ENCODE results near the gene PTPN9.
"Not testable (repeated sequence)": the region's sequence is repeated elsewhere in the genome, so short reads cannot be mapped to it uniquely, and the experiment has no call there.

The PTPN9 gene

DNA sequence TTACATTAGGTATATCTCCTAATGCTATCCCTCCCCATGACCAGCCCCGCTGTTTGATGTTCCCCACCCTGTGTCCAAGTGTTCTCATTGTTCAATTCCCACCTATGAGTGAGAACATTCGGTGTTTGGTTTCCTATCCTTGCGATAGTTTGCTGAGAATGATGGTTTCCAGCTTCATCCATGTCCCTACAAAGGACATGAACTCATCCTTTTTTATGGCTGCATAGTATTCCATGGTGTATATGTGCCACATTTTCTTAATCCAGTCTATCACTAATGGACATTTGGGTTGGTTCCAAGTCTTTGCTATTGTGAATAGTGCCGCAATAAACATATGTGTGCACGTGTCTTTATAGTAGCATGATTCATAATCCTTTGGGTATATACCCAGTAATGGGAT lies 7.3 kb upstream of the PTPN9 start:
- H3K27ac ChIP-seq, H3K4me3 ChIP-seq: not testable (repeated sequence)

DNA sequence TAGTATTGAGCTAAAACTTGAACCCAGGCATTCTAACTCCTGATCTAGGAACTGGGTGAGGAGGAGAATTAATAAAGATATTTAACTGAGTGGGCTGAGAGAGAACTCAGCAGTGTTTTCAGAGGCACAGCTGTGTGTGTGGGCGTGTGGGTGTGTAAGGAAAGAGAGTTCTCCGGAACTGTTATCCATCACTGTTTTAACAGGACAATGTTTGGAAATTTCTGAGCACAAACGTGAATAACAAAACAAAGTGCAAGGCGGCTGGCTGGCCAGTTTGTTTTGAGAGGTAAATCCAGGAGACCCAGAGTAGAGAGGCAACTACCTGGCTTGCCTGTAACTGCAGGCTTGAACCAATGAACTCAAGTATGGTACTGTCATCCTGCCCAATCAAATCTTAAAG lies 5.0 kb upstream of the PTPN9 start:
- Histone ChIP-seq H3K4me3 (no peak overlapping the region), H3K27ac (no peak overlapping the region)

DNA sequence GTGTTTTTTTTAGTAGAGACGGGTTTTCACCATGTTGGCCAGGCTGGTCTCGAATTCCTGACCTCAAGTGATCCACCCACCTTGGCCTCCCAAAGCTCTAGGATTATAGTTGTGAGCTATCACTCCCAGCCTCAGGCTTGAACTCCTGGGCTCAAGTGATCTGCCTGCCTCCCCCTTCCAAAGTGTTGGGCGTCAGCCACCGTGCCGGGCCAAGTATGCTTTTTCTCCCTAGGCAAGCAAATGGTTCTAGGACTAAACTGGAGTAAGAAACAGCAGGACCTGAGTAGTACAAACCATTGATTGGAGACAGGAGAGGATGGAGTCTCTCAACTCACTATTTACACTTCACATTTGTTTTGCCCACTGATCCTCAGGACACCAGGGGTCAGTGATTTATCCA lies 4.6 kb upstream of the PTPN9 start:
- H3K27ac ChIP-seq: no peak overlapping the region
- no peak overlapping the region for H3K4me3 ChIP-seq

DNA sequence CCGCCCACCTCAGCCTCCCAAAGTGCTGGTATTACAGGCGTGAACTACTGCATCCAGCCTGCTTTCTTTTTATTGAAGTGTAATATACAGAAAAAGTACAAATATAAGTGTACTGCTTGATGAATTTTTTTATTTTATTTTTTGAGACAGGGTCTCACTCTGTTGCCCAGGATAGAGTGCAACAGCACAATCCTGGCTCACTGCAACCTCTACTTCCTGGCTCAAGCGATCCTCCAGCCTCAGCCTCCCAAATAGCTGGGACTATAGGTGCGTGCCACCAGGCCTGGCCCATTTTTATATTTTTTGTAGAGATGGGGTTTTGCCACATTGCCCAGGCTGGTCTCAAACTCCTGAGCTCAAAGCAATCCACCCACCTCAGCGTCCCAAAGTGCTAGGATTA lies 3.8 kb upstream of the PTPN9 start:
- not testable (repeated sequence) for H3K4me3 ChIP-seq, H3K27ac ChIP-seq

DNA sequence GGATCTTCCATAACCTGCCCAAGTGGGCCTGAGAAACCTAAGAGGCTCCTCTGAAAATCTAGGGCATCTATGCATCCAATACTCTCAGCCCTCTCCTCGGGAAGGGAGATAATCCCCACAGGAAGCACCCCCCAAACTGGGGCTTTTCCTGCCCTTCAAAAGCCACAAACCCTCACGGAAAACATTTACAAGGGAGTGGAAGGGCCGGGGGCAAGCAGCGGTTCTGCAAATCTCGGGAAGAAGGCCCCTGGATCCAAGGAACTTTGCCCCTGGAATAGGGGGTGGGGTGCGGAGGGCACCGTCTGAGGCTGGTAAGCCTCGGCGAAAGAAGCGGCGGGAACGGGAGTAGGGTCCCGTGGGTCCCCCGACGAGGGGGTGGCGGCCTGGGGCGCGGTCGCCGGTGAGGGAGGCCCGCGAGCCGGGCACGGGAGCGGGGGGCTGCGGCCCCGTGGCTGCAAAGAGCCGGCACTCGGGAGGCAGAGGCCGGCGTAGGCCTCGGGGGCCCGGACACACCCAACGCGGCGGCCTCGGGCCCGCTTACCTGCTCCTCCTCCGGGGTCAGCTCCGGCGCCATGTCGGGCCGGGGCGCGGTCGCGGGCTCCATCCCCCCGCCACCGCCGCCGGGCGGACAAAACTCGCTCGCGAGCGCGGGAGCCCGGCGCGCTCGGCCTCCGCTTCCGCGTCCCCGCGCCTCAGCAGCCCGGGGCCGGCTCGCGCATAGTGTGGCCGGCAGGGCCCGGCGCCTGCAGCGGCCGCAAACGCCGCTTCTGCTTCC lies 755 bp downstream of the PTPN9 start:
- peak overlapping the region; percentile 70 to 98 (median 94) for H3K27ac ChIP-seq
- H3K4me3 ChIP-seq: peak overlapping the region; percentile 73 to 90 (median 86)

DNA sequence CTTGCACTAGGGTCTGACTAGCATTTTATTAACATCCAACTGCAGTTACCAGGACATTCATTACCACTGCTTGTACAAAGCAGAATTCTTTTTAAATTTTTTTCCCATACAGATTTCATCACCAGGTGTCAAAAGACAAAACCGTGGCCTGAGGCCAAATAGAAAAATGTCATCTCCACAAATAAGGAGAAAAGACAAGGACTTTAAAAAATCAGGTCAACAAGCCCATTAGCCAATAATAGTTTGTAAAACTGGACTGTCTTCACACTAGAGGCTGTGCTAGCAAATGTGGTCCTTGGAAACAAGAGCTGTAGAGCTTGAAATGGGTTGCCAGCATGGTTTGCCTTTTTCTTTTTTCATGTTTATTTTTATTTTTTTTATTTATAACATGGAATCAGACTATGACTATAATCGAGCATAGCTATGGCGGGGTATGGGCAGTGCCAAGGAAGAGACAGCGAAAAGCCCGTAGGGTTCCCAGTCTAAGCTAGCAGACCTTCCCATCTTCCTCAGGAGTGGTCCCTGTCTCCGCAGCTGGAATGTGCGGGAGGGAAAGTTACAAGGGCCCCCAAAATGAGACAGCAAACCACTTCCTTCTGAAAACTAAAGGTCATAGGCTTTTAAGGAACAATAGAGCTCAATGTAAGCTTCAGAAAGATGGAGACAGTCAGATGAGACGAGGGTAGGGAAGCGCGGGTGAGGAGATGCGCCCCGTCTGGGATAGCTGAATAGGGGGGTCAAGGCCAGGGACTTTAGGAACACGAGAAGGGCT lies 1.5 kb downstream of the PTPN9 start:
- peak overlapping the region in 20 of 21 experiments; percentile 70 to 98 (median 94) for H3K27ac ChIP-seq
- peak overlapping the region; percentile 73 to 90 (median 86) for H3K4me3 ChIP-seq

DNA sequence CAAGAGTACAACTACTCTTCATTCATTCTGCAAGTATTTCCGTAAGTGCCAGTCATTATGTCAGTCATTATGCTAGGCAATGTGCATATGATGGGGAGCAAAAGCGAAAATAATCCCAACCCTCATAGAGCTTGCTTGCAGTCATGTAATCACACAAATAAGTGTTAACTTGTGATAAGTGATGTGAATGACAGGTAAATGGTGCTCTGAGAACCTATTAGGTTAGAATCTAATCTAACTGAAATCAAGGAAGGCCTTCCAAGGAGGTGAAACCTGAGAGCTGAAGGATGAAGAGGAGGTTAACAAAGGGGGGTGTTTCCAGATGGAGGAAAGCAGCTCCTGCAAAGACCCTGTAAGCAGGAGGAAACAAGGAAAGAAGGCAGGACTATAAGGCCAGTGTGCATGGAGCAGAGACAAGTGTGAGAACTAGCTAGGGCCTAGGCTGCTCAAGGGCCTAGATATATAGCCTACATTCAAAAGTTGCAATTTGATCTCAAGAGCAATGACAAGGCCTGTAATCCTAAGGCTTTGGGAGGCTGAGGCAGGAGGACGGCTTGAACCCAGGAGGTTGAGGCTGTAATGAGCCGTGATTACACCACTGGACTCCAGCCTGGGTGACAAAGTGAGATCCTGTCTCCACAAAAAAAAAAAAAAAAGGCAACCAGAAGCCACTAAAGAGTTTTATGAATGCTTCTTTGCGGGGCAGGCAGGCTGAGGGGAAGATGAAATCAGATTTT lies 5.3 kb downstream of the PTPN9 start:
- Histone ChIP-seq H3K4me3 (no peak overlapping the region), H3K27ac (no peak overlapping the region)

DNA sequence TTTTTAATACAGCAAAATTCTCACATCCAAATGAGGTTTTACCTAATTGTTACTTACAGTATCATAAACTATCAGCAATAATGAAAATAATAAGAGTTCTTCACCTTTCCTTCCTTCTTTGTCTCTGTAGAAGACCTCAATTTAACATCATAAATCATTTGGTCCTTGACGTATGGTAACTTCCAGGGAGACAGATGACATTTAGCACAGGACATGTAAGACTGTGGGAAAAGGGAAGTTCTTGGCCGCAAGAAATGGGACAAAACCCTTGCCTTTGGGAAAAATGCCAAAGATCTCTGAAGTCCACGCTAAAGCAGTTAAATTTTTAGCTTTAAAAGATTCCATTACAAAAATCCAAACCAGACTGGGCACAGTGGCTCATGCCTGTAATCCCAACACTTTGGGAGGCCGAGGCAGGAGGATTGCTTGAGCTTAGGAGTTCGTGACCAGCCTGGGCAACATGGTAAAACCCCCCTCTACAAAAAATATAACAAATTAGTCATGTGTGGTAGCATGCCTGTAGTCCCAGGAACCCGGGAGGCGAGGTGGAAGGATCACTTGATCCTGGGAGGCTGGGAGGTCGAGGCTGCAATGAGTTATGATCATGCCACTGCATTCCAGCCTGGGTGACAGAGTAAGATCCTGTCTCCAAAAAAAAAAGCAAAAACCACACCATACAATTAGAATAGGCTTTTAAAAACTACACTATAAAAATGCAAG lies 8.8 kb downstream of the PTPN9 start:
- H3K27ac ChIP-seq: no peak overlapping the region
- no peak overlapping the region for H3K4me3 ChIP-seq

DNA sequence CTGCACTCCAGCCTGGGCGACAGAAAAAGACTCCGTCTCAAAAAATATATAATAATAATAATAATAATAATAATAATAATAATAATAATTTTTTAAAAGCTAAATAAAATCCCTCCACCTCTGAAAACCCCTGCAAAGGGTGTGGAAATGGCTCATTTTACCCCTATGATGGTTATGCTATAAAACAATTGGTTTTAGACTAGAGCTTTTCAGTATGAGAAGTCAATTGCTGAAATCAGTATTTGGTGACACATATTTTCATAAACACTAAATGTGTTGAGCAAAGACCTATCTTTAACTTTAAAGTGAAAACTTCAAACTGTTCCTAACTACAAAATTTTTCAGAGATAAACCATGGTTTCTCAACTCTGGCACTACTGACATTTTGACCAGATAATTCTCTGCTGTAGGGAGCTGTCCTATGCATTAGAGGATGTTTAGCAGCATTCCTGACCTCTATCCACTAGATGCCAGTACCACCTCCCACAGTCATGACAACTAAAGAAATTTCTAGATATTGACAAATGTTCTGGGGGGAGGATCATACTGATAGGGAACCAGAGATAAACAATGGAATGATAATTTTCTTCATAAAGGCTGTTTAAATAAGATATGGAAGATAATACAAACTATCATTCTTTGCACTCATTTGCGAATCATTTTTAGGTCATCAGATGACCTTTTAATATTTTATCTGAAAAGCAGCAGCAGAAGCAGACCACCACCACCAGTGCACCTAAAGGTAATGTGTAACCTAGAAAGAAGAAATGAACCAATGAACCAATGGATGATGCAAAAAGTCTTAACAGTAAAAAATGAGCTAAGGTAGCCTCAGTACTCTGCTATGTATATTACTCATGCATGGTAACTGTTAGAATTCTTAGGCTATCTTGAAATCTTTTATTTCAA lies 13.8 kb downstream of the PTPN9 start:
- no peak overlapping the region for H3K4me3 ChIP-seq

DNA sequence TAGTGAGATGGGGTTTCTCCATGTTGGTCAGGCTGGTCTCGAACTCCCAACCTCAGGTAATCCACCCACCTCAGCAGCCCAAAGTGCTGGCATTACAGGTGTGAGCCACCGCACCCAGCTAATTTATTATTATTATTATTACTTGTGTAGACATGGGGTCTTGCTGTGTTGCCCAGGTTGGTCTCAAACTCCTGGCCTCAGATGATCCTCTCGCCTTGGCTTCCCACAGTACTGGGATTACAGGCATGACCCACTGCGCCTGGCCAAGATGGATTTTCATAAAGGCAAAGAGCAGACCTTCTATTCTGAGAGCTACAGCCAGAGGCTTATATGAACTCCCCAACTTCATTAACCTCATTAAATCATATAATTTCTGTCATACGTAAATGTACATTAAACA lies 17.2 kb downstream of the PTPN9 start:
- Histone ChIP-seq H3K27ac (no peak overlapping the region), H3K4me3 (no peak overlapping the region)

More for the DNA sequence above, 13.8 kb downstream of the PTPN9 start:
- no peak overlapping the region for H3K27ac ChIP-seq

DNA sequence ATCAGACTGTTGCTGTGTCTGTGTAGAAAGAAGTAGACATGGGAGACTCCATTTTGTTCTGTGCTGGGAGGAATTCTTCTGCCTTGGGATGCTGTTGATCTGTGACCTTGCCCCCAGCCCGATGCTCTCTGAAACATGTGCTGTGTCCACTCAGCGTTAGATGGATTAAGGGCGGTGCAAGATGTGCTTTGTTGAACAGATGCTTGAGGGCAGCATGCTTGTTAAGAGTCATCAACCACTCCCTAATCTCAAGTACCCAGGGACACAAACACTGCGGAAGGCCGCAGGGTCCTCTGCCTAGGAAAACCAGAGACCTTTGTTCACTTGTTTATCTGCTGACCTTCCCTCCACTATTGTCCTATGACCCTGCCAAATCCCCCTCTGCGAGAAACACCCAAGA lies 19.8 kb downstream of the PTPN9 start:
- not testable (repeated sequence) for H3K27ac ChIP-seq, H3K4me3 ChIP-seq

DNA sequence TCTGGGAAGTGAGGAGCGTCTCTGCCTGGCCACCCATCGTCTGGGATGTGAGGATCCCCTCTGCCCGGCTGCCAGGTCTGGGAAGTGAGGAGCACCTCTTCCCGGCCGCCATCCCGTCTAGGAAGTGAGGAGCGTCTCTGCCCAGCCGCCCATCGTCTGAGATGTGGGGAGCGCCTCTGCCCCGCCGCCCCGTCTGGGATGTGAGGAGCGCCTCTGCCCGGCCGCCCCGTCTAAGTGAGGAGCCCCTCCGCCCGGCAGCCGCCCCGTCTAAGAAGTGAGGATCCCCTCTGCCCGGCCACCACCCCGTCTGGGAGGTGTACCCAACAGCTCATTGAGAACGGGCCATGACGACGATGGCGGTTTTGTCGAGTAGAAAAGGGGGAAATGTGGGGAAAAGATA lies 20.2 kb downstream of the PTPN9 start:
- not testable (repeated sequence) for H3K4me3 ChIP-seq, H3K27ac ChIP-seq

DNA sequence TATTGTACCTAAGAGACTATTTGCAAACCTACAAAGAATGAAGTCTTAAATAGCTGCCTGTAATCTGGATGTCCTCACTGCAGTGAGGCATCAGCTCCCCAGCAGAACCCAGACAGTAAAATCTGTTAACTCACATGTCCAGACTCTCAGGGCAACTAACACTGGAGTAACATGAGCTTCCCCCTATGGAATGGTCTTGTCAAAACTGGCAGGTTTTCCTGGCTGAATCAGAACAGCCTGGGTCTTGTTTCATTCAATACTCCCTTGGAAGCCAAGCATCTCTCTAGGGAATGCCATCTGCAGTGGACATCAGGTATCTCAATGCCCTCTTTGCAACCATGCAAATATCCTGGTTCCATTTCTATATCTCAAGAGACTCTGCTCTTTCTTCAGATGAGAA lies 24.4 kb downstream of the PTPN9 start:
- Histone ChIP-seq H3K4me3 (no peak overlapping the region), H3K27ac (no peak overlapping the region)

DNA sequence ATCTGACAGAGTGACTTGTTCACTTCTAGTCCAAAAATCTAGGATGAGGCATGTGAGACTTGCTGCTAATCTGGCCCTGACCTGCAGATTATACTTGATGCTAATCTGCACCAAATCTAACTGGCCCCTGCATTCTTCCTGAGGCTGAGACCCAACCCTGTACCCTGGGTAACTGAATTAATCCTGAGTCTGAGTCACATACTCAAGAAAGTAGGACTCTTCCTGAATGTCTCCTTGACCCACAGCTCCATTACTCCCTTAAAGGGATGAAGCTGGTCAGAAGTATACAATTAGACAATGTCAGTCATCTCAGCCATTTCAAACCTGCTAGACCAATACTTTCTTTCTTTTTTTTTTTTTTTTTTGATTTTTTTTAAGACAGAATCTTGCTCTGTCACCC lies 25.5 kb downstream of the PTPN9 start:
- Histone ChIP-seq H3K4me3 (no peak overlapping the region), H3K27ac (no peak overlapping the region)

DNA sequence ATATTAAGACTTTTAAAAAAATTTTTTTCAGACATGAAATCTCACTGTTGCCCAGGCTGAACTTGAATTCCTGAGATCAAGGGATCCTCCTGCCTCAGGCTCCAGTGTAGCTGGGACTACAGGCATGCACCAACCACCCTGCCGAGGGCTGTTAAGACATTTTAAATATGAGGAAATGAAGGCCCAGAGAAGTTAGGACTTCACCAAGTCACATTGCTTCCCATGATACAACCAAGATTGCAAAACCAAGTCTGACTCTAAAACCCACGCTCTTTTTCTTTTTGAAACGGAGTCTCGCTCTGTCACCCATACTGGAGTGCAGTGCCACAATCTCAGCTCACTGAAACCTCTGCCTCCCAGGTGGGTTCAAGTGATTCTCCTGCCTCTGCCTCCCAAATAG lies 28.0 kb downstream of the PTPN9 start:
- Histone ChIP-seq H3K27ac (no peak overlapping the region), H3K4me3 (no peak overlapping the region)

DNA sequence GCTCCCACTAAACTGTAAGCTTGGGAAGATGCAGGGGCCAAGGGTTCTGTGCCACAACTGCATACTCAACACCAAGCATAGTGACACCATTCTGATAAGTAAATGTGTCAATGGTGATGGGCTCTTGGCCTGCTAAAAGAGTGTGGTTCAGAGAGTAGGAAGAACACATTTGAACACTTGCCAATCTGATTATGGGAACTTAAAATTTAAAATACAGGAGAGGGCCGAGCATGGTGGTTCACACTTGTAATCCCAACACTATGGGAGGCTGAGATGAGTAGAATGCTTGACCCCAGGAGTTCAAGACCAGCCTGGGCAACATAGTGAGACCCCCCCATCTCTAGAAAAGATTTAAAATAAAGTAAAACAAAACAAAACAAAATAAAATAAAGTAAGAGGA lies 34.1 kb downstream of the PTPN9 start:
- H3K27ac ChIP-seq: no peak overlapping the region

DNA sequence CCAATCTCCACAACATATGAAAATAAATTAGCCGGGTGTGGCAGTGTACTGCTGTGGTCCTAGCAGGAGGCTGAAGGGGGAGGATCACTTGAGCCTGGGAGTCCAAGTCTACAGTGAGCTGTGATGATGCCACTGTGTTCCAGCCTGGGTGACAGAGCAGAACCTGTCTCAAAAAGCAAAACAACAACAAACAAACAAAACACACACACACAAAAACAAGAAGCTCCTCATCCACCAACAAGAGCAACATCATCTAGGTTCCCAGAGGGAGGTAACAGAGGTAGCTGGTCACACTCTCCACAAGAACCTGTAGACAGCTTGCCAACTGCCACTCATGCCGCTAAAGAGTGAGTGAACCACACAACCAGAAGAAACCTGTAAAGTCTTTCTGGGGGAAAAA lies 34.8 kb downstream of the PTPN9 start:
- H3K27ac ChIP-seq: peak overlapping the region in 1 of 21 experiments; percentile 39
- H3K4me3 ChIP-seq: no peak overlapping the region

More for the DNA sequence above, 34.1 kb downstream of the PTPN9 start:
- no peak overlapping the region for H3K4me3 ChIP-seq

DNA sequence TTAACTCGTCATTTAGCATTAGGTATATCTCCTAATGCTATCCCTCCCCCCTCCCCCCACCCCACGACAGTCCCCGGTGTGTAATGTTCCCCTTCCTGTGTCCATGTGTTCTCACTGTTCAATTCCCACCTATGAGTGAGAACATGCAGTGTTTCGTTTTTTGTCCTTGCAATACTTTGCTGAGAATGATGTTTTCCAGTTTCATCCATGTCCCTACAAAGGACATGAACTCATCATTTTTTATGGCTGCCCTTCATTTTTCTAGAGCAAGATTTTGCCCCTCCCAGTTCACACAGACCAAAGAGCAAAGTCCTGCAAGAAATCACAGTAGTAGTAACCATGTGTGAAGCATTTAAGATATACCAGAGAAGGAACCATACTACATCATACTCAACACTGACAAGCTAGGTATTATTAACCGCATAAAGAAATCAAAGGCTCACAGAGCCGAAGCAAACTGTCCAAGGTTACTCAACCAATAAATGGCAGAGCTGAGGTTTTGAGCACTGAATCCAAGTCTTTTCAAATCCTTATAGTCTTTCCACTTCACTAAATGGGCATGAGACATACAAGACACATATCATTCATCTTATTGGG lies 36.1 kb downstream of the PTPN9 start:
- not testable (repeated sequence) for H3K4me3 ChIP-seq, H3K27ac ChIP-seq

DNA sequence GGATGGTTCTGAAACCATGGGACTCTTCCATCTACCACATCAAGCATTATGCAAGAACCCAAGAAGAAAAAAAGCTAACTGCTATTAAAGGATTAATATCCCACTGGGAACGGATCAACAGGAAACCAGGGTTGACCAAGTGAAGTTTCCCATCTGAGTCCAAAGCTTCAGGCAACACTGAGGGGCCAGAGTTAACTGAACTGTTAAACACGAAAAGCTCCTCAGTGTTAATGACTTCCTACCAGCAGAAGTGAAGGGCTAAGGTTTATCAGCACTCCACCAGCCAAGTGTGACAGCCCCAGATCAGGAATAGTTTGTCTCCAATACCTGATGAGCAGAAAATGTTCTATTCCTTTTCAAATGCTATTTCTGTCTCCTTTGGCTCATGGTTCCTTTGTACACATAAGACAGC lies 36.7 kb downstream of the PTPN9 start:
- Histone ChIP-seq H3K27ac (no peak overlapping the region), H3K4me3 (no peak overlapping the region)

Measured in skin epidermis (tissue), 12 donors.